GM23338 (cell line): ENCODE measurements around the gene SMIM26.
"Not testable (repeated sequence)": the region's sequence is repeated elsewhere in the genome, so short reads cannot be mapped to it uniquely, and the experiment has no call there.

Experiments used
- CREB1 ChIP-seq: fragments of 250-450 bp; sonication (Bioruptor Pico); IDR thresholded peaks from 2 replicates; pipeline ENCODE4 v1.5.0; 2020; ENCODE audit warnings: low read depth, mild to moderate bottlenecking, moderate library complexity
- REST ChIP-seq: IDR thresholded peaks from one replicate; pipeline ENCODE4 v1.6.1; 2018; ENCODE audit warnings: antibody characterized with exemption; ENCODE audit not compliant: unreplicated experiment

- TF ChIP-seq REST; CREB1 (CRISPR knock-in tag): not testable (repeated sequence)
Observed at GRCh38 chr20:18522066-18522465, 45.2 kb upstream of the SMIM26 start.
